Endothelial cell of umbilical vein (primary cell): ENCODE measurements around the gene SBF1. TPM values are rescaled to one million over a fixed set of nuclear protein-coding genes. Genes with fewer than 3 reads are reported as not detected.

Experiments
- BruUV-seq: library from RNA; stranded (reverse); fragments of 400-500 nt; replicated peaks from 2 replicates; lab custom pipeline; 2021; lab: Mats Ljungman, UMichigan
- CTCF ChIA-PET: fragments of 300-600, 350-600 bp; sonication (Branson Sonifier 250); formaldehyde crosslinking; loops from one replicate; lab custom pipeline; 2021; ENCODE audit warnings: antibody characterized with exemption, inconsistent platforms; lab: Charles Lee
- POLR2A ChIA-PET: fragments of 300-600, 350-600 bp; sonication (Branson Sonifier 250); formaldehyde crosslinking; loops from one replicate; lab custom pipeline; 2021; ENCODE audit warnings: antibody characterized with exemption, inconsistent platforms; lab: Charles Lee
- DNase-seq: peaks from one replicate; pipeline ENCODE4 v3.0.0-alpha.2; 2011; ENCODE audit warnings: low read depth, low spot score
- FAIRE-seq: peaks from 2 replicates; lab custom pipeline; 2011; peaks lifted over from hg19 to GRCh38; lab: Jason Lieb, UNC
- H2AFZ ChIP-seq: 2 replicates; pipeline ENCODE4 v1.6.0; 2012; ENCODE audit warnings: low read depth, low read length, control low read depth, inconsistent platforms
- H3K27ac ChIP-seq: 2 replicates; pipeline ENCODE4 v1.5.1; 2011; ENCODE audit warnings: low read depth, mild to moderate bottlenecking, control low read depth, low read length, moderate library complexity; ENCODE audit not compliant: insufficient read depth
- H3K27me3 ChIP-seq, 2 experiments: 2 replicates each; pipeline versions ENCODE4 v1.6.0 to v1.6.1; 2011; ENCODE audit warnings: low read length in 2 of 2, mixed read lengths in 1 of 2; ENCODE audit not compliant: control insufficient read depth in 2 of 2, insufficient read depth in 2 of 2
- H3K36me3 ChIP-seq, 2 experiments: 2 replicates in 1 of 2; 3 replicates in 1 of 2; pipeline ENCODE4 v1.5.1; 2011; ENCODE audit warnings: low read length in 2 of 2, mild to moderate bottlenecking in 1 of 2, moderate library complexity in 1 of 2; ENCODE audit not compliant: control insufficient read depth in 2 of 2, insufficient read depth in 2 of 2; ENCODE audit errors: extremely low read depth in 1 of 2
- H3K4me1 ChIP-seq: 3 replicates; pipeline ENCODE4 v1.5.1; 2011; ENCODE audit warnings: mild to moderate bottlenecking, low read length; ENCODE audit not compliant: control insufficient read depth, insufficient read depth; ENCODE audit errors: extremely low read depth
- H3K4me2 ChIP-seq: 2 replicates; pipeline ENCODE4 v1.6.1; 2011; ENCODE audit warnings: low read length, control low read depth, mixed read lengths; ENCODE audit not compliant: insufficient read depth
- H3K4me3 ChIP-seq, 3 experiments: fragments of 200-600 bp in 1 of 3; sonication (generic), shearing (Covaris generic) in 1 of 3; replicated peaks in 1 of 3; 2 replicates each; pipeline ENCODE4 v1.5.1; 2011 to 2016; ENCODE audit warnings: control low read depth in 3 of 3, low read length in 3 of 3, mild to moderate bottlenecking in 2 of 3, inconsistent platforms in 1 of 3, low read depth in 1 of 3, moderate library complexity in 1 of 3; ENCODE audit not compliant: insufficient read depth in 1 of 3
- H3K79me2 ChIP-seq: 2 replicates; pipeline ENCODE4 v1.6.0; 2012; ENCODE audit warnings: low read length, inconsistent platforms; ENCODE audit not compliant: control insufficient read depth, insufficient read depth
- H3K9ac ChIP-seq: replicated peaks from 2 replicates; pipeline ENCODE3; 2011; ENCODE audit warnings: low read length, control low read depth; ENCODE audit not compliant: insufficient read depth; ENCODE audit errors: extremely low read depth
- H3K9me1 ChIP-seq: replicated peaks from 3 replicates; pipeline ENCODE4 v1.6.0; 2011; ENCODE audit warnings: mild to moderate bottlenecking, low read length; ENCODE audit not compliant: control insufficient read depth, insufficient read depth; ENCODE audit errors: extremely low read depth
- H3K9me3 ChIP-seq: replicated peaks from 2 replicates; pipeline ENCODE4 v1.5.1; 2012; ENCODE audit warnings: low read length, inconsistent platforms; ENCODE audit not compliant: control insufficient read depth, insufficient read depth
- H4K20me1 ChIP-seq: replicated peaks from 2 replicates; pipeline ENCODE3; 2011; ENCODE audit warnings: mild to moderate bottlenecking, low read length; ENCODE audit not compliant: control insufficient read depth, insufficient read depth; ENCODE audit errors: extremely low read depth
- EZH2 ChIP-seq: IDR thresholded peaks from 2 replicates; pipeline ENCODE4 v1.6.1; 2012; ENCODE audit warnings: borderline replicate concordance, low read depth, mild to moderate bottlenecking, moderate library complexity, low read length, inconsistent platforms; ENCODE audit not compliant: severe bottlenecking
- FOS ChIP-seq: IDR thresholded peaks from 2 replicates; pipeline ENCODE4 v1.6.1; 2011; ENCODE audit warnings: mild to moderate bottlenecking, low read length, moderate library complexity, borderline replicate concordance; ENCODE audit not compliant: insufficient read depth
- GATA2 ChIP-seq: IDR thresholded peaks from 2 replicates; pipeline ENCODE4 v1.7.0; 2011; ENCODE audit warnings: low read depth, mild to moderate bottlenecking, moderate library complexity, mixed read lengths, low read length; ENCODE audit not compliant: insufficient read length, insufficient read depth
- JUN ChIP-seq: IDR thresholded peaks from 2 replicates; pipeline ENCODE4 v1.6.1; 2011; ENCODE audit warnings: borderline replicate concordance, low read depth; ENCODE audit not compliant: insufficient read length, insufficient read depth
- MYC ChIP-seq: IDR thresholded peaks from one replicate; pipeline ENCODE4 v1.6.1; 2011; ENCODE audit warnings: mild to moderate bottlenecking, low read depth, low read length
- POLR2A ChIP-seq: IDR thresholded peaks from 2 replicates; pipeline ENCODE4 v1.6.1; 2012; ENCODE audit warnings: low read depth, mild to moderate bottlenecking, control low read depth, low read length
- POLR2AphosphoS5 ChIP-seq: IDR thresholded peaks from 2 replicates; pipeline ENCODE4 v1.6.1; 2012; ENCODE audit warnings: low read depth, mild to moderate bottlenecking, control low read depth, low read length, moderate library complexity; ENCODE audit not compliant: insufficient read depth
- dilution Hi-C: fragments of 300-500 bp; cut with MboI; formaldehyde crosslinking; loops from one replicate; pipeline ENCODE4 v1.15.0; 2019; ENCODE audit warnings: low sequenced_read_pairs; ENCODE audit not compliant: extremely low pct_ligation_motif_present
- intact Hi-C: fragments of 100-400 bp; cut with micrococcal nuclease; formaldehyde crosslinking; loops from one replicate; pipeline ENCODE4 v1.10.0; 2022
- polyA plus RNA-seq, 4 experiments: library from polyadenylated mRNA; depleted of rRNA in 3 of 4; stranded (reverse) in 3 of 4; unstranded in 1 of 4; fragments of >200 nt; gene quantifications; 2 replicates each; pipeline versions ENCODE4 v1.2.1 to v1.2.3, GENCODE V29; 2011 to 2012; ENCODE audit warnings: missing spikeins in 1 of 4
- total RNA-seq: library from RNA; stranded (reverse); gene quantifications from 2 replicates; pipeline ENCODE4 v1.2.3, GENCODE V29; 2021
- TF ChIP-seq, protein P1 (sequence below), 2 donors: IDR thresholded peaks; 1 replicate in 1 of 2; 2 replicates in 1 of 2; pipeline ENCODE4 v1.5.1; 2011; ENCODE audit warnings: low read length in 2 of 2, mild to moderate bottlenecking in 2 of 2, moderate library complexity in 2 of 2, control low read depth in 1 of 2, inconsistent platforms in 1 of 2, low read depth in 1 of 2; ENCODE audit not compliant: insufficient read depth in 1 of 2; ENCODE audit errors: extremely low read depth in 1 of 2
- TF ChIP-seq, protein P2 (sequence below): IDR thresholded peaks from 2 replicates; pipeline ENCODE4 v1.6.1; 2011; ENCODE audit not compliant: insufficient read depth, insufficient read length

The SBF1 gene
- total and polyA plus RNA-seq, 2 donors (not counting 3 experiments of a cell fraction or from before 2014, with no cell fraction given): 36.3 to 68.6 TPM

DNA sequence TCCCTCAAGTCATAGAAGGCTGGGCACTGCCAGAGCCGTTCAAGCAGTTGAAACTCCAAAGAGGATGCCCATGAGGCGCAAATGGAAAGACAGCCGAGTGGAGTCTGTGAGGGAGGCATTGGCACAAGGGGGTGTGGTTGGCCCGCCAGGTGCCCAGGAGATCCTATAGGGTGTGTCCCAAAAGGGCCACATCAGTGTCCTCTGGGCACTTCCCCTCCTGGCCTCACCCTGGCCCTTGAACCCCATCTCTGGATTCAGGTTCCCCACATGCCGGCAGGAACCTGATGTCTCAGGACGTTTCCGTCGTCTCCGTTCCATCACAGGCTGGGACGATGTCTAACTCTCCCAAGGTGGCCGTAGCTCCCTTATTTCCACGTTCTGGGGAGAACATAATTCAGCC lies 54.3 kb downstream of the SBF1 start:
- CTCF ChIA-PET: no interaction called here
- peaks cover 15 to 65% of the 10 kb centered on the region in 2 experiments for H3K36me3 ChIP-seq
- no peaks in the 10 kb centered on the region for H3K9me3 ChIP-seq
- POLR2A ChIA-PET: no interaction called here
- FAIRE-seq (no peak), DNase-seq (no peak)
- no peaks in the 10 kb centered on the region for H3K79me2 ChIP-seq
- intact Hi-C loops (no loop called here), dilution Hi-C loops (no loop called here)
- H3K4me2 ChIP-seq: no peak overlapping the region
- no TSS peak for BruUV-seq
- H4K20me1 ChIP-seq: no peaks in the 10 kb centered on the region
- no peak overlapping the region for H2AFZ ChIP-seq
- no peaks in the 10 kb centered on the region for H3K9me1 ChIP-seq
- no peaks in the 10 kb centered on the region for H3K27me3 ChIP-seq
- no peak for TF ChIP-seq GATA2
- TF ChIP-seq, protein P1, sequence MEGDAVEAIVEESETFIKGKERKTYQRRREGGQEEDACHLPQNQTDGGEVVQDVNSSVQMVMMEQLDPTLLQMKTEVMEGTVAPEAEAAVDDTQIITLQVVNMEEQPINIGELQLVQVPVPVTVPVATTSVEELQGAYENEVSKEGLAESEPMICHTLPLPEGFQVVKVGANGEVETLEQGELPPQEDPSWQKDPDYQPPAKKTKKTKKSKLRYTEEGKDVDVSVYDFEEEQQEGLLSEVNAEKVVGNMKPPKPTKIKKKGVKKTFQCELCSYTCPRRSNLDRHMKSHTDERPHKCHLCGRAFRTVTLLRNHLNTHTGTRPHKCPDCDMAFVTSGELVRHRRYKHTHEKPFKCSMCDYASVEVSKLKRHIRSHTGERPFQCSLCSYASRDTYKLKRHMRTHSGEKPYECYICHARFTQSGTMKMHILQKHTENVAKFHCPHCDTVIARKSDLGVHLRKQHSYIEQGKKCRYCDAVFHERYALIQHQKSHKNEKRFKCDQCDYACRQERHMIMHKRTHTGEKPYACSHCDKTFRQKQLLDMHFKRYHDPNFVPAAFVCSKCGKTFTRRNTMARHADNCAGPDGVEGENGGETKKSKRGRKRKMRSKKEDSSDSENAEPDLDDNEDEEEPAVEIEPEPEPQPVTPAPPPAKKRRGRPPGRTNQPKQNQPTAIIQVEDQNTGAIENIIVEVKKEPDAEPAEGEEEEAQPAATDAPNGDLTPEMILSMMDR (IDR thresholded peaks at IDR 0.05; ENCODE audit: extremely low read depth in 1 of 2, insufficient read depth in 1 of 2, low read depth in 1 of 2, low read length in 2 of 2): no peak
- no peak overlapping the region for H3K4me3 ChIP-seq
- H3K4me1 ChIP-seq: no peaks in the 10 kb centered on the region
- no peak overlapping the region for H3K9ac ChIP-seq
- no peak overlapping the region for H3K27ac ChIP-seq

DNA sequence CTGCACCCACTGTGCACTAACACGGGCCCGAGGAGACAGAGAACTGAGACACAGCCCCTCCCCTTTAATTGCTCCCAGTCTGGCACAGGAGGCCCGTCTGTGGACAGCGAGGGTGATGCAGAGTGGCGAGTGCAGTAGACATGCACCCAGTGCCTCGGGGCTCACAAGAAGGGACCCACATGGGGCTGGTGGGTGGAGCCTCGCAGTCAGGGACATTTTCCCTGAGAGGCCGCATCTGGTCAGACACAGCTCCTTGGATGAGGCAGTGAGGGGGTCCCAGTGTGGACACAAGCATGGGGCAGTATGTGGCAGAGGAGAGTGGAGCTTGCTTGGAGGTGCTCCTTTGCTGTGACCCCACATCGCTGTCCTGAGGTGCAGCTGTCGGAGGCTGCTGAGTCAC lies 54.8 kb downstream of the SBF1 start:
- Histone ChIP-seq H3K4me2 (no peak overlapping the region), H3K9me1 (no peaks in the 10 kb centered on the region), H3K27ac (no peak overlapping the region), H3K4me3 (no peak overlapping the region), H4K20me1 (no peaks in the 10 kb centered on the region), H3K9me3 (no peaks in the 10 kb centered on the region), H3K36me3 (peaks cover 18 to 70% of the 10 kb centered on the region in 2 experiments), H3K27me3 (no peaks in the 10 kb centered on the region), H3K4me1 (no peaks in the 10 kb centered on the region), H2AFZ (no peak overlapping the region), H3K79me2 (no peaks in the 10 kb centered on the region), H3K9ac (no peak overlapping the region)
- no TSS peak for BruUV-seq
- intact Hi-C loops (no loop called here), dilution Hi-C loops (no loop called here)
- CTCF ChIA-PET: no interaction called here
- POLR2A ChIA-PET: no interaction called here
- FAIRE-seq: no peak
- TF ChIP-seq, protein P1 (IDR thresholded peaks at IDR 0.05; ENCODE audit: extremely low read depth in 1 of 2, insufficient read depth in 1 of 2, low read depth in 1 of 2, low read length in 2 of 2): no peak
- TF ChIP-seq FOS: no peak
- TF ChIP-seq POLR2AphosphoS5: no peak
- no peak for TF ChIP-seq GATA2
- TF ChIP-seq EZH2: no peak
- TF ChIP-seq, protein P2, sequence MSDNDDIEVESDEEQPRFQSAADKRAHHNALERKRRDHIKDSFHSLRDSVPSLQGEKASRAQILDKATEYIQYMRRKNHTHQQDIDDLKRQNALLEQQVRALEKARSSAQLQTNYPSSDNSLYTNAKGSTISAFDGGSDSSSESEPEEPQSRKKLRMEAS: no peak
- no peak for TF ChIP-seq JUN
- TF ChIP-seq POLR2A: no peak
- no peak for TF ChIP-seq MYC
- no peak for DNase-seq
